ENCODE results near the gene SPI1. TPM values are rescaled to one million over a fixed set of nuclear protein-coding genes. Genes with fewer than 3 reads are reported as not detected.
"Not testable (repeated sequence)": the region's sequence is repeated elsewhere in the genome, so short reads cannot be mapped to it uniquely, and the experiment has no call there.

Gene SPI1
- total RNA-seq, 5 donors from 2014 or later (not counting 1 experiment from before 2014, with no cell fraction given): 1.8 to 5.8 (median 2.1) TPM

DNA sequence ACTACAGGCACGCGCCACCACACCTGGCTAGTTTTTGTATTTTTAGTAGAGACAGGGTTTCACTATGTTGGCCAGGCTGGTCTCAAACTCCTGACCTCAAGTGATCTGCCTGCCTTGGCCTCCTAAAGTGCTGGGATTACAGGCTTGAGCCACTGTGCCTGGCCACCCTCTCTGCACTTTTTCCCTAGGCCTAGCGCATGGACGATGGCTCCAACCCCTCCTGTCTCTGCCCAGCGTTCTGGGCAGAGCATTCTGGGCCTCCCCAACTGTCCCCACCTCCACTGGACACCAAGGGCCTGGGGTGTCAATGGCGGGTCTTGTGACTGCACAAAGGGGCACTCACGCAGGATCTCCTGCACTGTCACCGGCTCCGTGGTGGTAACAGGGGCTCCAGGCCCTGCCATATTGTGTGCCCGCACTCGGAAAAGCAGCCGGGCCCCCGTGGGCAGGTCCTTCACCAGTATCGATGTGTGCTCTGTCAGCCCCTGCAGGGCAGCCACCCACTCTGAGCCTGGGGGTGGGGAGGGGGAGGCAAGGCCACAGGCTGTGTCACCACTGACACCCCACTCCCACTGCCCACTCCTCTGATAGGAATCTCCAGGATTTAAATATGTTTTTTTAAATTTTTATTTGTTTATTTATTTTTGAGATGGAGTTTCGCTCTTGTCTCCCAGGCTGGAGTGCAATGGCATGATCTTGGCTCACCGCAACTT lies 43.5 kb downstream of the SPI1 start:
- H3K36me3 Mint-ChIP-seq; H3K9me3 Mint-ChIP-seq; H3K27ac ChIP-seq (ENCODE audit: low read length); H3K4me3 Mint-ChIP-seq; DNase-seq; H3K4me1 Mint-ChIP-seq; H3K27ac Mint-ChIP-seq; H3K27me3 Mint-ChIP-seq; H3K27me3 ChIP-seq (replicated peaks in 1 of 2; ENCODE audit: control insufficient read depth in 2 of 2, extremely low read depth in 1 of 2, insufficient read depth in 2 of 2, low read length in 1 of 2); CTCF ChIA-PET; H3K4me3 ChIP-seq (ENCODE audit: control insufficient read depth in 1 of 2, extremely low read depth in 1 of 2, low read length in 1 of 2); H3K36me3 ChIP-seq (ENCODE audit: control insufficient read depth in 2 of 2, extremely low read depth in 1 of 2, insufficient read depth in 1 of 2, low read length in 1 of 2); POLR2A ChIA-PET; ATAC-seq (replicated peaks in 1 of 4); H3K4me1 ChIP-seq (ENCODE audit: control insufficient read depth in 1 of 2, extremely low read depth in 1 of 2, insufficient read depth in 2 of 2, low read length in 2 of 2); H3K9me3 ChIP-seq: not testable (repeated sequence)
- 94% methylated on average over 5 of the region's 16 CpGs for WGBS (ENCODE audit: insufficient coverage)

DNA sequence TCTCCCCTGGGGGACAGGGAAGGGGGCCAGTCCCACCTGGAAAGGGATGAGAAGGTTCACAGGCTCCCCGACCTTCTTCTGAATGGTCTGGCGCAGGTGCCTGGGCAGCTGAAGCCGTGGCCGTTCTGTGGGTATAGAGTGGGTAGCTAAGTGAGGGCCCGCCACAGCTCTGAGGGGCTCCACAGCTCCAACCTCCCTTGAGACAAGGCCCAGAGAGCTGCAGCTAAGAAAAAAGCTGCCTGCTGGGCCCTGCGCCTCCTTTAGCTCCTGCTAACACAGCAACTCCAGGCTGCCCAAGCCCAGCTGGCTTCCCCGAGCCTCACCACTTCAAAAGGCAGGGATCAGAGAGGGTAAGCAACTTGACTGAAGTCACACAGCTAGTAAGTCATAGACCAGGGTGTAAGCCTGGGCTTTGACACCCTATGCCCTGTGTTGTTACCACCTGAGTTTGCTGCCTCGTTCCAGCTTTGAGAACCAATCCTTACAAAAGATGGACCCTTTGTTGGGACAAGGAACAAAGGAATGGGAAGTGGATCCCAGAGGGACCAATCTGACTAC lies 44.4 kb downstream of the SPI1 start:
- H3K36me3 Mint-ChIP-seq: peaks cover 8% of the 10 kb centered on the region
- H3K27me3 ChIP-seq (replicated peaks in 1 of 2; ENCODE audit: control insufficient read depth in 2 of 2, extremely low read depth in 1 of 2, insufficient read depth in 2 of 2, low read length in 1 of 2): peaks cover 0 to 3% of the 10 kb centered on the region in 2 experiments
- no peaks in the 10 kb centered on the region for H3K27me3 Mint-ChIP-seq
- no peak overlapping the region for H3K4me3 ChIP-seq (ENCODE audit: control insufficient read depth in 1 of 2, extremely low read depth in 1 of 2, low read length in 1 of 2)
- ATAC-seq (replicated peaks in 1 of 4) (no peak), DNase-seq (no peak)
- H3K27ac Mint-ChIP-seq: no peak overlapping the region
- H3K36me3 ChIP-seq (ENCODE audit: control insufficient read depth in 2 of 2, extremely low read depth in 1 of 2, insufficient read depth in 1 of 2, low read length in 1 of 2): peaks cover 0 to 4% of the 10 kb centered on the region in 2 donors
- WGBS (ENCODE audit: insufficient coverage): 58% methylated on average over 2 of the region's 8 CpGs
- ChIA-PET POLR2A (interaction anchor here in 1 of 2 donors (0.8 kb wide), 1 partner anchor 13 kb away, joined by 3 read pairs; no protein-coding TSS in a partner anchor), CTCF (no interaction called here)
- H3K4me1 ChIP-seq (ENCODE audit: control insufficient read depth in 1 of 2, extremely low read depth in 1 of 2, insufficient read depth in 2 of 2, low read length in 2 of 2): no peaks in the 10 kb centered on the region
- no peak overlapping the region for H3K4me3 Mint-ChIP-seq
- H3K27ac ChIP-seq (ENCODE audit: low read length): no peak overlapping the region
- no peaks in the 10 kb centered on the region for H3K4me1 Mint-ChIP-seq
- H3K9me3 Mint-ChIP-seq: no peaks in the 10 kb centered on the region
- H3K9me3 ChIP-seq: no peaks in the 10 kb centered on the region

GRCh38 chr11:47333526-47333845 lies 44.9 kb downstream of the SPI1 start:
- 94% methylated on average over 11 of the region's 14 CpGs for WGBS (ENCODE audit: insufficient coverage)
- H3K9me3 Mint-ChIP-seq: no peaks in the 10 kb centered on the region
- no peaks in the 10 kb centered on the region for H3K4me1 Mint-ChIP-seq
- Histone ChIP-seq H3K4me3 (ENCODE audit: control insufficient read depth in 1 of 2, extremely low read depth in 1 of 2, low read length in 1 of 2) (no peak overlapping the region), H3K9me3 (no peaks in the 10 kb centered on the region), H3K27me3 (replicated peaks in 1 of 2; ENCODE audit: control insufficient read depth in 2 of 2, extremely low read depth in 1 of 2, insufficient read depth in 2 of 2, low read length in 1 of 2) (peaks cover 0 to 3% of the 10 kb centered on the region in 2 experiments), H3K4me1 (ENCODE audit: control insufficient read depth in 1 of 2, extremely low read depth in 1 of 2, insufficient read depth in 2 of 2, low read length in 2 of 2) (no peaks in the 10 kb centered on the region), H3K36me3 (ENCODE audit: control insufficient read depth in 2 of 2, extremely low read depth in 1 of 2, insufficient read depth in 1 of 2, low read length in 1 of 2) (peaks cover 0 to 9% of the 10 kb centered on the region in 2 donors), H3K27ac (ENCODE audit: low read length) (no peak overlapping the region)
- ATAC-seq (replicated peaks in 1 of 4): no peak
- no peak overlapping the region for H3K4me3 Mint-ChIP-seq
- CTCF ChIA-PET: no interaction called here
- H3K36me3 Mint-ChIP-seq: peaks cover 12% of the 10 kb centered on the region
- POLR2A ChIA-PET: interaction anchor here in 1 of 2 donors (0.8 kb wide), 1 partner anchor 12 kb away, joined by 3 read pairs; no protein-coding TSS in a partner anchor
- no peak overlapping the region for H3K27ac Mint-ChIP-seq
- no peak for DNase-seq
- no peaks in the 10 kb centered on the region for H3K27me3 Mint-ChIP-seq

- H3K27ac ChIP-seq (ENCODE audit: low read length): no peak overlapping the region
- POLR2A ChIA-PET: interaction anchor here in 1 of 2 donors (0.8 kb wide), 1 partner anchor 12 kb away, joined by 3 read pairs; no protein-coding TSS in a partner anchor
- no peak overlapping the region for H3K4me3 ChIP-seq (ENCODE audit: control insufficient read depth in 1 of 2, extremely low read depth in 1 of 2, low read length in 1 of 2)
- H3K4me1 Mint-ChIP-seq: no peaks in the 10 kb centered on the region
- ATAC-seq (replicated peaks in 1 of 4): no peak
- H3K27ac Mint-ChIP-seq: no peak overlapping the region
- peaks cover 0 to 3% of the 10 kb centered on the region in 2 experiments for H3K27me3 ChIP-seq (replicated peaks in 1 of 2; ENCODE audit: control insufficient read depth in 2 of 2, extremely low read depth in 1 of 2, insufficient read depth in 2 of 2, low read length in 1 of 2)
- 93% methylated on average over 12 of the region's 20 CpGs for WGBS (ENCODE audit: insufficient coverage)
- H3K9me3 ChIP-seq: no peaks in the 10 kb centered on the region
- CTCF ChIA-PET: no interaction called here
- no peak overlapping the region for H3K4me3 Mint-ChIP-seq
- H3K4me1 ChIP-seq (ENCODE audit: control insufficient read depth in 1 of 2, extremely low read depth in 1 of 2, insufficient read depth in 2 of 2, low read length in 2 of 2): no peaks in the 10 kb centered on the region
- H3K36me3 ChIP-seq (ENCODE audit: control insufficient read depth in 2 of 2, extremely low read depth in 1 of 2, insufficient read depth in 1 of 2, low read length in 1 of 2): peaks cover 0 to 12% of the 10 kb centered on the region in 2 donors
- H3K27me3 Mint-ChIP-seq: no peaks in the 10 kb centered on the region
- H3K36me3 Mint-ChIP-seq: peaks cover 13% of the 10 kb centered on the region
- DNase-seq: no peak
- no peaks in the 10 kb centered on the region for H3K9me3 Mint-ChIP-seq
Measured at GRCh38 chr11:47332791-47333525, 45.4 kb downstream of the SPI1 start.

GRCh38 chr11:47332303-47332711 lies 46.0 kb downstream of the SPI1 start:
- no peak overlapping the region for H3K4me3 Mint-ChIP-seq
- no peak overlapping the region for H3K27ac Mint-ChIP-seq
- 92% methylated on average over 5 of the region's 13 CpGs for WGBS (ENCODE audit: insufficient coverage)
- Histone ChIP-seq H3K27me3 (replicated peaks in 1 of 2; ENCODE audit: control insufficient read depth in 2 of 2, extremely low read depth in 1 of 2, insufficient read depth in 2 of 2, low read length in 1 of 2) (peaks cover 0 to 1% of the 10 kb centered on the region in 2 experiments), H3K27ac (ENCODE audit: low read length) (no peak overlapping the region), H3K4me1 (ENCODE audit: control insufficient read depth in 1 of 2, extremely low read depth in 1 of 2, insufficient read depth in 2 of 2, low read length in 2 of 2) (no peaks in the 10 kb centered on the region), H3K9me3 (no peaks in the 10 kb centered on the region), H3K4me3 (ENCODE audit: control insufficient read depth in 1 of 2, extremely low read depth in 1 of 2, low read length in 1 of 2) (no peak overlapping the region), H3K36me3 (ENCODE audit: control insufficient read depth in 2 of 2, extremely low read depth in 1 of 2, insufficient read depth in 1 of 2, low read length in 1 of 2) (peaks cover 3 to 17% of the 10 kb centered on the region in 2 donors)
- ATAC-seq (replicated peaks in 1 of 4) (no peak), DNase-seq (no peak)
- H3K36me3 Mint-ChIP-seq: peaks cover 13% of the 10 kb centered on the region
- no peaks in the 10 kb centered on the region for H3K27me3 Mint-ChIP-seq
- H3K4me1 Mint-ChIP-seq: no peaks in the 10 kb centered on the region
- POLR2A ChIA-PET: no interaction called here
- CTCF ChIA-PET: no interaction called here
- H3K9me3 Mint-ChIP-seq: no peaks in the 10 kb centered on the region

GRCh38 chr11:47331454-47332302 lies 46.7 kb downstream of the SPI1 start:
- Histone ChIP-seq H3K27ac (ENCODE audit: low read length) (no peak overlapping the region), H3K4me1 (ENCODE audit: control insufficient read depth in 1 of 2, extremely low read depth in 1 of 2, insufficient read depth in 2 of 2, low read length in 2 of 2) (no peaks in the 10 kb centered on the region), H3K9me3 (no peaks in the 10 kb centered on the region), H3K36me3 (ENCODE audit: control insufficient read depth in 2 of 2, extremely low read depth in 1 of 2, insufficient read depth in 1 of 2, low read length in 1 of 2) (peaks cover 5 to 24% of the 10 kb centered on the region in 2 donors), H3K4me3 (ENCODE audit: control insufficient read depth in 1 of 2, extremely low read depth in 1 of 2, low read length in 1 of 2) (no peak overlapping the region), H3K27me3 (replicated peaks in 1 of 2; ENCODE audit: control insufficient read depth in 2 of 2, extremely low read depth in 1 of 2, insufficient read depth in 2 of 2, low read length in 1 of 2) (no peaks in the 10 kb centered on the region)
- 90% methylated on average over 18 of the region's 21 CpGs for WGBS (ENCODE audit: insufficient coverage)
- ChIA-PET CTCF (interaction anchor here in 1 of 2 donors (0.7 kb wide), 1 partner anchor 15 kb away, joined by 4 read pairs; no protein-coding TSS in a partner anchor), POLR2A (no interaction called here)
- no peaks in the 10 kb centered on the region for H3K27me3 Mint-ChIP-seq
- DNase-seq: no peak
- H3K4me3 Mint-ChIP-seq: no peak overlapping the region
- no peak overlapping the region for H3K27ac Mint-ChIP-seq
- H3K36me3 Mint-ChIP-seq: peaks cover 15% of the 10 kb centered on the region
- H3K4me1 Mint-ChIP-seq: no peaks in the 10 kb centered on the region
- H3K9me3 Mint-ChIP-seq: no peaks in the 10 kb centered on the region
- no peak for ATAC-seq (replicated peaks in 1 of 4)

Data from T-cell (primary cell).